Liver (tissue), 3 donors: ENCODE results near the gene BPIFB3.

Experiments used
- CTCF ChIP-seq: fragments of 150-350 bp; IDR thresholded peaks from 2 replicates; pipeline ENCODE4 v1.5.1; 2017; ENCODE audit warnings: improper control_type of control experiment, low read depth, low read length; ENCODE audit not compliant: missing input control
- TAF1 ChIP-seq: conservative IDR thresholded peaks from 2 replicates; pipeline ENCODE4 v1.6.1; 2016; ENCODE audit warnings: antibody characterized with exemption, mild to moderate bottlenecking
- donor health status: healthy.
- donor health status: healthy.

- TF ChIP-seq TAF1 (no peak), CTCF (no peak)
Measured at GRCh38 chr20:33099843-33100538, 46.3 kb downstream of the BPIFB3 start.
